ENCODE measurements around the gene MAPT. TPM values are rescaled to one million over a fixed set of nuclear protein-coding genes. Genes with fewer than 3 reads are reported as not detected.

Gene MAPT
- total RNA-seq, 1 experiment from 2014 or later = 37.5 TPM

- intact Hi-C loops (cut with micrococcal nuclease) = loop anchor here (1.0 to 5.0 kb wide), 4 partner anchors 189 to 834 kb away; partner anchors contain the start of gene KANSL1
- no peak overlapping the region for H3K27ac ChIP-seq (ENCODE audit: low read depth, low read length)
- ChIA-PET POLR2A (no interaction called here), RAD21 (ENCODE audit: low non-redundant PET in 1 of 2, low total read pairs in 2 of 2, uncharacterized antibody in 2 of 2, unreplicated experiment in 2 of 2) (interaction anchor here in 1 of 2 experiments (0.7 kb wide), 1 partner anchor 42 kb away, joined by 3 read pairs; no protein-coding TSS in a partner anchor), CTCF (interaction anchor here (1.5 to 2.1 kb wide), 4 partner anchors 42 to 363 kb away, joined by 3 to 11 read pairs (median 6); no protein-coding TSS in a partner anchor)
- H4K20me1 ChIP-seq (ENCODE audit: insufficient read depth) = no peaks in the 10 kb centered on the region
- no peak overlapping the region for H3K9ac ChIP-seq (ENCODE audit: low read length)
- no peak overlapping the region for H2AFZ ChIP-seq (ENCODE audit: low read depth, low read length, poor library complexity, severe bottlenecking)
- H3K27me3 ChIP-seq (ENCODE audit: insufficient read depth, low read length) = no peaks in the 10 kb centered on the region
- TF ChIP-seq ZNF274 (IDR thresholded peaks at IDR 0.05; ENCODE audit: low read depth, low read length) (no peak), YY1 (IDR thresholded peaks at IDR 0.05; ENCODE audit: extremely low read depth, insufficient replicate concordance, low read depth, low read length) (no peak), CEBPB (IDR thresholded peaks at IDR 0.05; ENCODE audit: low read depth) (no peak), REST (IDR thresholded peaks at IDR 0.05; ENCODE audit: low read depth) (no peak), RAD21 (IDR thresholded peaks at IDR 0.05; ENCODE audit: low read depth) (no peak), JUND (IDR thresholded peaks at IDR 0.05) (no peak), EZH2phosphoT487 (IDR thresholded peaks at IDR 0.05; ENCODE audit: borderline replicate concordance) (no peak), FOSL1 (IDR thresholded peaks at IDR 0.05; ENCODE audit: low read depth) (no peak), TCF7L2 (IDR thresholded peaks at IDR 0.05; ENCODE audit: borderline replicate concordance, extremely low read depth, insufficient read depth, insufficient read length) (no peak), ELF1 (IDR thresholded peaks at IDR 0.05; ENCODE audit: borderline replicate concordance, low read depth) (no peak)
- H3K4me3 ChIP-seq (replicated peaks in 1 of 2; ENCODE audit: low read depth in 1 of 2, low read length in 2 of 2) = no peak overlapping the region
- no peak for DNase-seq (ENCODE audit: low read depth, low spot score)
- no peaks in the 10 kb centered on the region for H3K9me3 ChIP-seq (ENCODE audit: control insufficient read depth in 1 of 2, insufficient read depth in 1 of 2, low read depth in 1 of 2, low read length in 2 of 2)
- peak; percentile 16; the same call in 1 of the 2 replicates for ATAC-seq
- no TSS peak for BruUV-seq (replicated peaks)
- H3K9me2 ChIP-seq (ENCODE audit: insufficient read depth) = no peaks in the 10 kb centered on the region
- H3K4me2 ChIP-seq (ENCODE audit: low read length) = no peak overlapping the region
- H3K36me3 ChIP-seq (ENCODE audit: control insufficient read depth in 1 of 2, insufficient read depth in 2 of 2, low read length in 2 of 2) = no peaks in the 10 kb centered on the region
- 0 out of 4 replicates have a peak, but pooled peaks cover 0 to 4% of the 10 kb centered on the region in 2 experiments for H3K4me1 ChIP-seq (ENCODE audit: control insufficient read depth in 1 of 2, insufficient read depth in 2 of 2, low read length in 2 of 2)
- no peaks in the 10 kb centered on the region for H3K79me2 ChIP-seq (ENCODE audit: insufficient read depth, low read length)
Observed at GRCh38 chr17:46002973-46003316, 108.6 kb downstream of the MAPT start.

All from HCT116 (cell line).